ENCODE measurements around the gene GLT1D1. TPM values are rescaled to one million over a fixed set of nuclear protein-coding genes. Genes with fewer than 3 reads are reported as not detected.

The GLT1D1 gene
- total RNA-seq, 1 donor from 2014 or later, result not detected

GRCh38 chr12:128976120-128976738 is 123.0 kb downstream of the GLT1D1 start:
- H3K36me3 ChIP-seq (ENCODE audit: control insufficient read depth, insufficient read depth, low read length), result no peaks in the 10 kb centered on the region
- FAIRE-seq (no peak), DNase-seq (ENCODE audit: low read depth) (no peak)
- TF ChIP-seq CTCF (IDR thresholded peaks at IDR 0.05; ENCODE audit: insufficient read depth, low read length, severe bottlenecking), result no peak
- no peaks in the 10 kb centered on the region for H3K27me3 ChIP-seq (ENCODE audit: control insufficient read depth, insufficient read depth, low read length)
- no peak overlapping the region for H3K4me3 ChIP-seq (ENCODE audit: low read depth, low read length)

GRCh38 chr12:128977441-128977840 is 124.2 kb downstream of the GLT1D1 start:
- no peak for FAIRE-seq
- Histone ChIP-seq H3K4me3 (ENCODE audit: low read depth, low read length) (no peak overlapping the region), H3K36me3 (ENCODE audit: control insufficient read depth, insufficient read depth, low read length) (no peaks in the 10 kb centered on the region), H3K27me3 (ENCODE audit: control insufficient read depth, insufficient read depth, low read length) (no peaks in the 10 kb centered on the region)
- TF ChIP-seq CTCF (IDR thresholded peaks at IDR 0.05; ENCODE audit: insufficient read depth, low read length, severe bottlenecking), result no peak
- DNase-seq (ENCODE audit: low read depth), result no peak

- Histone ChIP-seq H3K4me3 (ENCODE audit: low read depth, low read length) (no peak overlapping the region), H3K36me3 (ENCODE audit: control insufficient read depth, insufficient read depth, low read length) (no peaks in the 10 kb centered on the region), H3K27me3 (ENCODE audit: control insufficient read depth, insufficient read depth, low read length) (no peaks in the 10 kb centered on the region)
- no peak for TF ChIP-seq CTCF (IDR thresholded peaks at IDR 0.05; ENCODE audit: insufficient read depth, low read length, severe bottlenecking)
- DNase-seq (ENCODE audit: low read depth), result no peak
- FAIRE-seq, result no peak
Observed at GRCh38 chr12:128978067-128978466, 124.8 kb downstream of the GLT1D1 start.

GRCh38 chr12:128980623-128981022 is 127.3 kb downstream of the GLT1D1 start:
- no peaks in the 10 kb centered on the region for H3K27me3 ChIP-seq (ENCODE audit: control insufficient read depth, insufficient read depth, low read length)
- no peak overlapping the region for H3K4me3 ChIP-seq (ENCODE audit: low read depth, low read length)
- DNase-seq (ENCODE audit: low read depth) (no peak), FAIRE-seq (no peak)
- no peaks in the 10 kb centered on the region for H3K36me3 ChIP-seq (ENCODE audit: control insufficient read depth, insufficient read depth, low read length)
- no peak for TF ChIP-seq CTCF (IDR thresholded peaks at IDR 0.05; ENCODE audit: insufficient read depth, low read length, severe bottlenecking)

- TF ChIP-seq CTCF (IDR thresholded peaks at IDR 0.05; ENCODE audit: insufficient read depth, low read length, severe bottlenecking), result no peak
- Histone ChIP-seq H3K27me3 (ENCODE audit: control insufficient read depth, insufficient read depth, low read length) (no peaks in the 10 kb centered on the region), H3K36me3 (ENCODE audit: control insufficient read depth, insufficient read depth, low read length) (no peaks in the 10 kb centered on the region), H3K4me3 (ENCODE audit: low read depth, low read length) (no peak overlapping the region)
- no peak for DNase-seq (ENCODE audit: low read depth)
- no peak for FAIRE-seq
Observed at GRCh38 chr12:128981971-128982533, 128.8 kb downstream of the GLT1D1 start.

- Histone ChIP-seq H3K36me3 (ENCODE audit: control insufficient read depth, insufficient read depth, low read length) (no peaks in the 10 kb centered on the region), H3K4me3 (ENCODE audit: low read depth, low read length) (no peak overlapping the region), H3K27me3 (ENCODE audit: control insufficient read depth, insufficient read depth, low read length) (no peaks in the 10 kb centered on the region)
- FAIRE-seq (no peak), DNase-seq (ENCODE audit: low read depth) (no peak)
- TF ChIP-seq CTCF (IDR thresholded peaks at IDR 0.05; ENCODE audit: insufficient read depth, low read length, severe bottlenecking), result no peak
Observed at GRCh38 chr12:128982933-128983332, 129.7 kb downstream of the GLT1D1 start.

Data from bronchial epithelial cell (primary cell).